Suppressor macrophage treated with lipopolysaccharide for 1 hour (primary cell): ENCODE results near the gene RPS17.
"Not testable (repeated sequence)": the region's sequence is repeated elsewhere in the genome, so short reads cannot be mapped to it uniquely, and the experiment has no call there.

Experiments used
- DNase-seq, 3 donors: peaks; one replicate each; pipeline ENCODE4 v3.0.0-alpha.2; 2020 to 2022

The RPS17 gene

DNA sequence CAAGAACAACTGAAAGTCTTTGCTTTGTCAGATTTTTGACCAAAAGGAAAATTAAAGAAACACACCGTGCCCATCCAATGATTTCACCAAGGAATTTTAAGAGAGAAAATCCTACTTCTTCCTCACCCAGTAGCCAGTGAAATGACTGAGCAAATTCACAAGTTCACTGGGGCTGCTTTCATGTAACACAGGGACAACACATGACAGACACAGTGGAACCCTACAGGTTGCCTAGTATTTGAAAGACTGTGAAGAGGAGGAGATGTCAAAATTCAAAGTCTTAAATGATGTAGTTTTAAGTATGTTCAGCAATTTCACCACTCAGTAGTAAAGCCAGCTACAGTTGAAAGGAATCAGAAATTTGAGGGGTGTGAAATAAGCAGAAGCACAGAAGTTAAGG lies 33.2 kb downstream of the RPS17 start:
- DNase-seq, result not testable (repeated sequence)

- not testable (repeated sequence) for DNase-seq
Observed at GRCh38 chr15:82505842-82506241, 34.4 kb downstream of the RPS17 start.

- DNase-seq, result not testable (repeated sequence)
Observed at GRCh38 chr15:82504074-82504473, 36.2 kb downstream of the RPS17 start.

DNA sequence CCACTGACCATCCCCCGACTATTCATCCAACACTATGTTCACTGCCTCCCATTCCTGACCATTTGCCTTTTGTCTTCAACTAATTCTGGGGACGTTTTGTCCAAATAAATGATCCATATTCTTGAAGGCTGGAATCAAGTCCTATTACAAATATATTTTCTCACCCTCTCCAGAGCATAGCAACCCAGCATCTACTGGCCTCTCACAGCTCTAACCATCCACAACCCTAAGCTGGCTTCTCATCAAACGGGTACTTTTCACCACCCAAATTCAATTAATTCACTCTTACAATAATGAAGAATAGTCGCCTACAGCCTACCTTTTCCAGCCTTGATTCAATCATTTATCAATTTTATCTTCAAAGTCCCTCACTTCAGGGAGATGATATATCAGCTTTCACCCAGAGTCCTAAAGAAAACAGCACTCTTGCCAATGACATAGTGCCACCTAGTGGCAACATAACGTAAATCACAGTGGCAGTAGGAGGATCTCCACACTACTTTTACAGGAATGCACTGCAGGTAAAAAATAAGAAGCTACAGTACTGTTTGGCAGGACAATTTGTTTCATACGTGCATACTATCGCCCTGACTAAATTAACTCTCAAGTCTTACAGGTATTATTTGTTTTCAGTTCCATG lies 37.4 kb downstream of the RPS17 start:
- DNase-seq, result not testable (repeated sequence)

DNA sequence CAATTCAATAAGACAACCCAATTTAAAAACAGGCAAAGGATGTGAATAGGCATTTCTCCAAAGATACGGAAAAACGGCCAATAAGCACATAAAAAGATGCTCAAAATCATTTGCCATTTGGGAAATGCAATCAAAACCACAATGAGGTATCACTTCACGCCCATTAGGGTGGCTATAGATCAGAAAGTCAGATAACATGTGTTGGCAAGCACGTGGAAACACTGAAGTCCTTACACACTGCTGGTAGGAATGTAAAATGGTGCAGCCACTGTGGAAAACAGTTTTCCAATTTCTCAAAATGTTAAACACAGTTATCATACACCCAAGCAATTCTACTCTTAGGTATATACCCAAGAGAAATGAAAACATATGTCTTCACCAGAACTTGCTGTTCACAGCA lies 39.5 kb downstream of the RPS17 start:
- DNase-seq, result not testable (repeated sequence)

- DNase-seq, result not testable (repeated sequence)
Observed at GRCh38 chr15:82497978-82498377, 42.3 kb downstream of the RPS17 start.

DNA sequence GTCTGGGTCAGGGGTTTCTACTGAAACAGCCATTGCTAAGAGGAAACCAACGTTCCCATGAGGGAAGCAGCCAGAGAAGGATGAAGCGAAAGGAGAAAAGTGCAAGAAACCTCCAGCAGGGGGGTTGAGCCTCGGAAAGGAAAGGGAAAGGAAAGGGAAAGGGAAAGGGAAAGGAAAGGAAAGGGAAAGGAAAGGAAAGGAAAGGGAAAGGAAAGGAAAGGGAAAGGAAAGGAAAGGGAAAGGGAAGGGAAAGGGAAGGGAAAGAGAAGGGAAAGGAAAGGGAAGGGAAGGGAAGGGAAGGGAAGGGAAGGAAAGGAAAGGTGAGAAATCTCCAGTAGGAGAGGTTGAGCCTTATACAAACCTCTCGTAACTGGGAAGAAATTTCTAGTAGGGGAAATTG lies 52.0 kb downstream of the RPS17 start:
- DNase-seq, result peak in 1 of 3 donors; percentile 45

DNA sequence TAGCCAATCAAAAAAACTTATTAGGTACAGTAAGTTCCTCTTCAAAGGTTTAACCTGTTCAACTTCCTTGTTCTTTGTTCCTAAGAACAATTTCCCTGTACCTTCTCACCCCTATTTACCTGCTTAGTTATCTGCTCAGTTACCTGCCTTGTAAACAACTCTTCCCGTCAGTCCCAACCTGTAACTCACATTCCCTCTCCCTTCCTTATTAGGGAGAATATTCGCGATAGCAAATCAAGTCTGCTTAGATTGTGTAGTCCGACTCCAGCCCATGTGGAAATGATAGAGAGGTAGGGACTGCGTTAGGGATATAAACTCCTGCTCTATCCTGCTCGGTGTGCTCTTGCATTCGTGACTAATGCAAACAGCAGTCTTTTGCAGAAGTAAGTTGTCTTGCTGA lies 53.2 kb downstream of the RPS17 start:
- DNase-seq, result not testable (repeated sequence)
